GM12892 (cell line): ENCODE measurements around the gene ACER3.
"Not testable (repeated sequence)": the region's sequence is repeated elsewhere in the genome, so short reads cannot be mapped to it uniquely, and the experiment has no call there.

Experiments
- DNase-seq: peaks from one replicate; pipeline ENCODE4 v3.0.0; 2011; ENCODE audit not compliant: insufficient read length
- FAIRE-seq: peaks from 2 replicates; lab custom pipeline; 2011; peaks lifted over from hg19 to GRCh38; lab: Jason Lieb, UNC
- POLR2A ChIP-seq: IDR thresholded peaks from 2 replicates; pipeline ENCODE4 v1.6.1; 2011; ENCODE audit warnings: low read depth, low read length, control low read depth
- POLR2AphosphoS5 ChIP-seq: IDR thresholded peaks from 2 replicates; pipeline ENCODE4 v1.6.1; 2011; ENCODE audit warnings: low read depth, low read length, control low read depth
- TAF1 ChIP-seq: IDR thresholded peaks from 2 replicates; pipeline ENCODE4 v1.6.1; 2011; ENCODE audit warnings: low read depth, mild to moderate bottlenecking, control low read depth, low read length, borderline replicate concordance

ACER3 gene

DNA sequence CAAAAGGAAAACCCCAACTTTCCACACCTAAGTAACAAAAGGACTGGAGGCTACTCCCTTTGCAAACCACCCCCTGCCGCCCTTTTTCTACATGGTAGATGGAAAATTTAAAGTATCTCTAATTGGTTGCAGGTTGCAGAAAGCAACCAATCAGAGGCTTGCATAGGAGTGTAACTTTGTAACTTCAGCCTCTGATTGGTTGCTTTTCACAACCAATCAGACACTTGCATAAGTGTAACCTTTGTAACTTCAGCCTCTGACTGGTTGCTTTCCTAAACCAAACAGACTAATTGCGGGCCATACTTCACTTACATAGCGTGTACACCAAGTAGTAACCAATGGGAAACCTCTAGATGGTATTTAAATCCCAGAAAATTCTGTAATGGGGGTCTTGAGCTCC lies 16.8 kb upstream of the ACER3 start:
- no peak for TF ChIP-seq POLR2AphosphoS5
- TF ChIP-seq TAF1 = no peak
- TF ChIP-seq POLR2A = no peak
- DNase-seq (no peak), FAIRE-seq (no peak)

DNA sequence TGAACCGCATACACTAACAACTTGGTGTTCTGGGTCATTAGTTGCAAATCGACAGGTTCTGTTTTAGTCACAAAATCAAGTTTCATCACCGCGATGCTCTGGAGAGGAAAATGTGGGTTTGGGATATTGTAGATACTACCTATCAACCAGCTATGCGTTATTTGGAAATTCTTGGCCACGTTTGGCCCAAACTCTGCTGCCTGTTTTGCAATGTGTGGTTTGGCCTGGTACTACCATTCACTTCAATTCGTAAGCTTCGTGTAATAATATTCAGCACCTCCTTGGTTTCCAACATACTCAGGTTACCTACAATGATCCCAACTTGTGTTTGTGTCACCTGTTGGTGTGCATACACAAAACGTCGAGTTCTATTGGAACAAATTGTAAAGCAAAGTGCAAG lies 16.2 kb upstream of the ACER3 start:
- DNase-seq (no peak), FAIRE-seq (no peak)
- TF ChIP-seq POLR2A (no peak), POLR2AphosphoS5 (no peak), TAF1 (no peak)

GRCh38 chr11:76845069-76845468 lies 15.6 kb upstream of the ACER3 start:
- no peak for FAIRE-seq
- no peak for DNase-seq
- TF ChIP-seq POLR2A (no peak), POLR2AphosphoS5 (no peak), TAF1 (no peak)

DNA sequence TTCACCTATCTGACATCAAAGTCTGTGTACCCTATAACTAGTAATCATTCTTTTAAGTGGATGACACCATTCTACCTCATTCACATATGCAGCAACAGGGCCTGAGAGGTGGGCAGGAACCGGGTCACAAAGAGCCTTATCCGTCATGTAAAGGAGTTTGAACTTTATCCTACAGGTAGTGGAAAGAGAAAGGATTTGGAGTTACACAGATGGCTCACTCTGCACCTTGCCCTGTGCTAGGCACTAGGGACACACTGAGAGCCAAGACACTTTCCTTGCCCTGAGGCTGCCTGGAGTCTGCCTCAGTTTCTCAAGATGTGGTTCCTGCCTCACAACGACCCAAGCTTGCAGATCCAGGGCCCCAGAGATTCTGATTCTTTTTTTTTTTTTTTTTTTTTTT lies 14.3 kb upstream of the ACER3 start:
- FAIRE-seq = no peak
- no peak for DNase-seq
- TF ChIP-seq TAF1 (no peak), POLR2AphosphoS5 (no peak), POLR2A (no peak)

DNA sequence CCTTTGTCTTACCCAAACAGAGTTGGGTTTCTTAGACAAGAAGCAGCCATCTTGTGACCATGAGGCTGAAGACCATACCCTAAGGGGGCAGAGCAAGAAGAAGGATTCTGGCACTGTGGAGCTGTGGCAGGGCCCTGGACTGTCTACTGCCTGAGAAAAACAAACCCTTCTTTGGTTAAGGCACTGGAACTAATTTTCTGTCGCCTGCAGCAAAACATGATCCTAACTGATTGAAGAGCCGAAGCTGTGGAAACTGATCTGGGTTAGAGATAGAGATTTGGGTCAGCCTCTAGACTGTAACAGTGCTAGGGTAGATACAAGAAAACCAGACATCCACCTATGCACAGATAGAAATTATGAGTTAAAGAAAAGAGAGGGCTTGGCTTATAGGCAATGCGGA lies 11.3 kb upstream of the ACER3 start:
- TF ChIP-seq TAF1 (no peak), POLR2AphosphoS5 (no peak), POLR2A (no peak)
- FAIRE-seq = no peak
- no peak for DNase-seq

GRCh38 chr11:76850130-76850529 lies 10.6 kb upstream of the ACER3 start:
- TF ChIP-seq TAF1 (no peak), POLR2A (no peak), POLR2AphosphoS5 (no peak)
- FAIRE-seq (no peak), DNase-seq (no peak)

DNA sequence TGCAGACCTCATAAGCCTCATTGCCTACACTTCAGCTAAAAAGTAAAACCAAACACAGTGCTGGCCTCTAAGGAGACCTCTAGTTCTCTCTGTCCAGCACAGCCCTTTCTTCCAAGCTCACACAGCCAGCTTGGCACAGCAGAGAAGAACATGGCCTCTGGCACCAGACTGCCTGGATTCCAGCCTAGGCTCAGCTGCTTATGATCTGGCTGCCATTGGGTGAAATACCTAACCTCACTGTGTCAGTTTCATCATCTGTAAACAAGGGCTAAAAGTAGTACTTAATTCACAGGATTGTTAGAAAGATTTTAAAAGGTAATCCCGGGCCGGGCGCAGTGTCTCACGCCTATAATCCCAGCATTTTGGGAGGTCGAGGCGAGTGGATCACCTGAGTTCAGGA lies 9.9 kb upstream of the ACER3 start:
- FAIRE-seq (no peak), DNase-seq (no peak)
- no peak for TF ChIP-seq POLR2AphosphoS5
- no peak for TF ChIP-seq POLR2A
- no peak for TF ChIP-seq TAF1

GRCh38 chr11:76854709-76855108 lies 6.0 kb upstream of the ACER3 start:
- no peak for TF ChIP-seq TAF1
- no peak for TF ChIP-seq POLR2AphosphoS5
- no peak for TF ChIP-seq POLR2A
- no peak for FAIRE-seq
- no peak for DNase-seq

DNA sequence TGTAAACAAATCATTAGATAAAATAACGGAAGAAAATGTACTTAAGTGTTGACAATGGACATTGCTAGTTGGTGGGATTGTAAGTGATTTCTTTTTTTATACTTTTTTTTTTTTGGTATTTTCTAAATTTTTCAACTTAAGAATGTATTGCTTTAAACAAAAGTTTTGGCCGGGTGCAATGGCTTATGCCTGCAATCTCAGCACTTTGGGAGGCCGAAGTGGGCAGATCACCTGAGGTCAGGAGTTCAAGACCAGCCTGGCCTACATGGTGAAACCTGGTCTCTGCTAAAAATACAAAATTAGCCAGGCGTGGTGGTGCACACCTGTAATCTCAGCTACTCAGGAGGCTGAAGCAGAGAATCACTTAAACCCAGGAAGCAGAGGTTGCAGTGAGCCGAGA lies 5.0 kb upstream of the ACER3 start:
- not testable (repeated sequence) for DNase-seq, FAIRE-seq

DNA sequence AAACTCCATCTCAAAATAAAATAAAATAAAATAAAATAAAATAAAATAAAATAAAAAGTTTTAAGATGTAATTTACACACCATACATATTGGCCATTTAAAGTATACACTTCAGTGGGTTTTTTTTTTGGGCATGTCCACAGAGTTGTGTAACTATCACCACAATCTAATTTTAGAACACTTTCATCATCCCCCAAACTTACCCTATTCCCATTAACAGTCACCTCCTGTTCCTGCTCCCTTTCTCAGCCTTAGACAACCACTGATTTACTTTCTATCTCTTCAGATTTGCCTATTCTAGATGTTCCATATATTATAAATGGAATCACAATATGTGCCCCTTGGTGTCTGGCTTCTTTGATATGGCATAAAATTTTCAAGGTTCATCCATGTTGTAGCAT lies 4.6 kb upstream of the ACER3 start:
- TF ChIP-seq POLR2A = no peak
- DNase-seq (no peak), FAIRE-seq (no peak)

GRCh38 chr11:76856571-76856970 lies 4.1 kb upstream of the ACER3 start:
- no peak for TF ChIP-seq POLR2A
- no peak for TF ChIP-seq POLR2AphosphoS5
- no peak for TF ChIP-seq TAF1
- FAIRE-seq (no peak), DNase-seq (no peak)

DNA sequence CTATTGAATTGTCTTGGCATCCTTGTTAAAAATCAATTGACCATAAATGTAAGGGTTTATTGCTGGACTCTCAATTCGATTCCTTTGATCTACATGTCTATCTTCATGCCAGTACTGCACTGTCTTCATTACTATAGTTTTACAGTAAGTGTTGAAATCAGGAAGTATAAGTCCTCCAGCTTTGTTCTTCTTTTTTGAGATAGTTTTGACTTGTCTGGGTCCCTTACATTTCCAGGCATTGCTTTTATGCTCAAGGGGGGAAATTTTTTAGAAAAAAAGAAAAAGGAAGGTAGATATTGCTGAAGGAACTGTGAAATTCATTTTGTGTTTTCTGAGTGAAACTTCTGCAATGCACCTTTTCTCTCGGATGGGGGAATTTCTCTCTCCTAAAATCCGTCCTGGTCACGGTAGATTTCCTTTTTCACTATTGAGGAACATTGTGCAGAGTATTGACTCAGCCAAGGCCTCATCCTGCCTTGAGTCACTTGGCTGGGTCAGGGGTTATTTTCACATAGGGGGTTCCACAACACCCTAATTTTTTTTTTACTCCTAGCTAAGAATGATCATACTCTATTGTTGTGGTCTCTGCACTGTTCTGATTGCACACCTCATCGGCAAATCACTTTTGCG lies 2.8 kb upstream of the ACER3 start:
- no peak for TF ChIP-seq POLR2A
- no peak for TF ChIP-seq POLR2AphosphoS5
- no peak for TF ChIP-seq TAF1
- DNase-seq = no peak
- peak; percentile 40 for FAIRE-seq
